AG09309 (cell line): Measurements from ENCODE around the gene PLB1.

ENCODE experiments used
- DNase-seq: peaks from one replicate; pipeline ENCODE4 v3.0.0-alpha.2; 2010; ENCODE audit warnings: low read depth
- H3K4me3 ChIP-seq: 2 replicates; pipeline ENCODE4 v1.5.1; 2011; ENCODE audit warnings: mild to moderate bottlenecking, low read depth, low read length, moderate library complexity; ENCODE audit not compliant: control insufficient read depth
- CTCF ChIP-seq: IDR thresholded peaks from 2 replicates; pipeline ENCODE4 v1.5.1; 2011; ENCODE audit warnings: mild to moderate bottlenecking, low read depth, low read length, inconsistent platforms; ENCODE audit not compliant: insufficient read depth, control insufficient read depth; ENCODE audit errors: missing control alignments

PLB1 gene

GRCh38 chr2:28668880-28669279, 173.0 kb downstream of the PLB1 start:
- TF ChIP-seq CTCF, result no peak
- no peak overlapping the region for H3K4me3 ChIP-seq
- DNase-seq, result no peak

GRCh38 chr2:28670856-28671255, 175.0 kb downstream of the PLB1 start:
- DNase-seq, result no peak
- no peak for TF ChIP-seq CTCF
- no peak overlapping the region for H3K4me3 ChIP-seq

GRCh38 chr2:28673338-28673737, 177.5 kb downstream of the PLB1 start:
- TF ChIP-seq CTCF, result no peak
- no peak for DNase-seq
- H3K4me3 ChIP-seq, result no peak overlapping the region

GRCh38 chr2:28674062-28674712, 178.3 kb downstream of the PLB1 start:
- no peak for DNase-seq
- no peak overlapping the region for H3K4me3 ChIP-seq
- no peak for TF ChIP-seq CTCF

GRCh38 chr2:28674713-28675068, 178.8 kb downstream of the PLB1 start:
- no peak for DNase-seq

GRCh38 chr2:28676152-28676835, 180.4 kb downstream of the PLB1 start:
- no peak for DNase-seq
- no peak overlapping the region for H3K4me3 ChIP-seq
- no peak for TF ChIP-seq CTCF

More at GRCh38 chr2:28674713-28675068, 178.8 kb downstream of the PLB1 start:
- TF ChIP-seq CTCF, result no peak
- no peak overlapping the region for H3K4me3 ChIP-seq
